ENCODE measurements around the gene BOLA1. TPM values are rescaled to one million over a fixed set of nuclear protein-coding genes. Genes with fewer than 3 reads are reported as not detected.

Gene BOLA1
- total and polyA plus RNA-seq, 5 donors from 2014 or later = 6.2 to 47.8 (median 38.6) TPM

GRCh38 chr1:149942885-149943284, 43.5 kb downstream of the BOLA1 start:
- Histone ChIP-seq H3K36me3 (ENCODE audit: control insufficient read depth, insufficient read depth, low read length) (peaks cover 9% of the 10 kb centered on the region), H3K27ac (ENCODE audit: insufficient read depth, low read length, poor library complexity, severe bottlenecking) (no peak overlapping the region), H3K4me1 (ENCODE audit: control insufficient read depth, insufficient read depth, low read length, poor library complexity, severe bottlenecking) (peaks cover 2% of the 10 kb centered on the region), H3K4me3 (ENCODE audit: low read depth, low read length) (no peak overlapping the region), H3K27me3 (ENCODE audit: control insufficient read depth, insufficient read depth, low read length) (no peaks in the 10 kb centered on the region), H3K9me3 (ENCODE audit: control insufficient read depth in 2 of 2, low read length in 2 of 2) (no peaks in the 10 kb centered on the region)
- H3K27ac Mint-ChIP-seq = no peak overlapping the region
- H3K27me3 Mint-ChIP-seq = no peaks in the 10 kb centered on the region
- H3K4me1 Mint-ChIP-seq = peaks cover 6 to 11% (median 8%) of the 10 kb centered on the region in 4 donors
- ATAC-seq (ENCODE audit: low read depth in 2 of 2) = no peak
- H3K36me3 Mint-ChIP-seq = peaks cover 20% of the 10 kb centered on the region
- H3K4me3 Mint-ChIP-seq = no peak overlapping the region
- H3K9me3 Mint-ChIP-seq = no peaks in the 10 kb centered on the region
- DNase-seq = no peak

DNA sequence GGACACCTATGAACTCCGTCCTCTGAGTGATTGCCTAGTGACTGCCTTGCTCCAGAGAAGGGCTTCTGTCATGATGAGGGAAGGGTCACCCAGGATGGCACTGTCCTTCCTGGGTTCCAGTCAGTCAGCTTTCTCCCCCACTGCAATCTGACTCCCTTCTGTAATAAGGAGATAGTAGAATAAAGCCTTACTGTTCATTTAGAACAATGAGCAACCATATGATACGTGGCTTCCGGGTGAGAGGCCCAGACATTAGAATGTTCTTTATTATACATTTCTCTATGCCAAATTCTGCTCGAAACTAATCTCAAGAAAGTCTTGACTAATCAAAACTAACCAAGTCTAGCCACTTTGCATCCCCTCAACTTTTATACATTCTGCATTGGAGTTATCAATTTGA, 45.8 kb downstream of the BOLA1 start:
- Mint-ChIP-seq H3K36me3 (peaks cover 34% of the 10 kb centered on the region), H3K4me1 (peaks cover 0 to 8% (median 0%) of the 10 kb centered on the region in 4 donors), H3K27ac (peak overlapping the region in 1 of 3 donors; percentile 48), H3K27me3 (no peaks in the 10 kb centered on the region), H3K9me3 (no peaks in the 10 kb centered on the region), H3K4me3 (no peak overlapping the region)
- peaks cover 17% of the 10 kb centered on the region for H3K36me3 ChIP-seq (ENCODE audit: control insufficient read depth, insufficient read depth, low read length)
- DNase-seq (no peak), ATAC-seq (ENCODE audit: low read depth in 2 of 2) (no peak)
- no peak overlapping the region for H3K4me3 ChIP-seq (ENCODE audit: low read depth, low read length)
- H3K27ac ChIP-seq (ENCODE audit: insufficient read depth, low read length, poor library complexity, severe bottlenecking) = no peak overlapping the region
- H3K4me1 ChIP-seq (ENCODE audit: control insufficient read depth, insufficient read depth, low read length, poor library complexity, severe bottlenecking) = no peaks in the 10 kb centered on the region
- H3K9me3 ChIP-seq (ENCODE audit: control insufficient read depth in 2 of 2, low read length in 2 of 2) = no peaks in the 10 kb centered on the region
- no peaks in the 10 kb centered on the region for H3K27me3 ChIP-seq (ENCODE audit: control insufficient read depth, insufficient read depth, low read length)

DNA sequence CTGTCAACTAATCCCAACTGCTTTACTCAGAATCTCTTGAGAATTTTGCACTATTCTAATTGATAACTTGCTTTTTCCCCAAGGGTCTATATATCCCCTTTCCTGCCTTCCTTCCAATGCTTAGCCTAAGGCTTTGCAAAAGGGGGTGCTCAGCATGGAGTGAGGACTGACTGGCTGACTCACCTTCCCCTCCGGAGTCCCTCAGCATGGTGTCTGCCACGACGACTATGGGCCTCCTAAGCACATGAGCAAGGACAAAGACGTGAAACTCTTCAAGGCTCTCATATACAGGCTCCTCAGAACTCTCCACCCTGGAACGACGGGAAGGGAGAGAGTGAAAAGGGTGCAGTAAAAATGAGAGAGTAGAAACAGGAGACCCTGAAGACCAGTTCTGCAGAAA, 50.5 kb downstream of the BOLA1 start:
- H3K27me3 Mint-ChIP-seq = no peaks in the 10 kb centered on the region
- ATAC-seq (ENCODE audit: low read depth in 2 of 2) (no peak), DNase-seq (no peak)
- H3K9me3 Mint-ChIP-seq = peaks cover 0 to 1% (median 0%) of the 10 kb centered on the region in 7 donors
- peaks cover 12% of the 10 kb centered on the region for H3K36me3 ChIP-seq (ENCODE audit: control insufficient read depth, insufficient read depth, low read length)
- H3K4me3 Mint-ChIP-seq = no peak overlapping the region
- H3K9me3 ChIP-seq (ENCODE audit: control insufficient read depth in 2 of 2, low read length in 2 of 2) = no peaks in the 10 kb centered on the region
- no peaks in the 10 kb centered on the region for H3K4me1 ChIP-seq (ENCODE audit: control insufficient read depth, insufficient read depth, low read length, poor library complexity, severe bottlenecking)
- H3K4me3 ChIP-seq (ENCODE audit: low read depth, low read length) = no peak overlapping the region
- peaks cover 39% of the 10 kb centered on the region for H3K36me3 Mint-ChIP-seq
- no peaks in the 10 kb centered on the region for H3K27me3 ChIP-seq (ENCODE audit: control insufficient read depth, insufficient read depth, low read length)
- H3K27ac ChIP-seq (ENCODE audit: insufficient read depth, low read length, poor library complexity, severe bottlenecking) = no peak overlapping the region
- H3K27ac Mint-ChIP-seq = no peak overlapping the region
- peaks cover 0 to 4% (median 0%) of the 10 kb centered on the region in 4 donors for H3K4me1 Mint-ChIP-seq

Other genes with a start within 250 kb of the BOLA1 start
- not detected for gene FCGR1A, start 116.9 kb upstream of the BOLA1 start, total RNA-seq
- gene FCGR1A, start 116.9 kb upstream of the BOLA1 start, polyA plus RNA-seq = not detected
- gene SV2A, start 18.3 kb downstream of the BOLA1 start, total RNA-seq = 3.3 TPM
- 1 to 10 TPM in 3 of 4 donors, under 1 TPM in 1; 0.91 to 2.7 (median 1.4) TPM for gene SV2A, start 18.3 kb downstream of the BOLA1 start, polyA plus RNA-seq
- gene SF3B4, start 28.2 kb downstream of the BOLA1 start, total RNA-seq = 56.0 TPM
- gene SF3B4, start 28.2 kb downstream of the BOLA1 start, polyA plus RNA-seq = 100 to 1,000 TPM in 1 of 4 donors, 10 to 100 TPM in 3; 81.8 to 103 (median 87.4) TPM
- 0.47 TPM for gene MTMR11, start 37.3 kb downstream of the BOLA1 start, total RNA-seq
- gene MTMR11, start 37.3 kb downstream of the BOLA1 start, polyA plus RNA-seq = under 1 TPM; 0.13 to 0.98 (median 0.48) TPM
- gene OTUD7B, start 111.2 kb downstream of the BOLA1 start, total RNA-seq = 6.7 TPM
- 1 to 10 TPM in 2 of 4 donors, under 1 TPM in 2; 0.57 to 1.3 (median 1.1) TPM for gene OTUD7B, start 111.2 kb downstream of the BOLA1 start, polyA plus RNA-seq
- 23.4 TPM for gene VPS45, start 168.2 kb downstream of the BOLA1 start, total RNA-seq
- 10 to 100 TPM; 25.8 to 27.8 (median 26.3) TPM for gene VPS45, start 168.2 kb downstream of the BOLA1 start, polyA plus RNA-seq

Measured in CD4-positive, CD25-positive, alpha-beta regulatory T cell (primary cell).